IMR-90 (cell line): ENCODE data around the gene CAND2. TPM values are rescaled to one million over a fixed set of nuclear protein-coding genes. Genes with fewer than 3 reads are reported as not detected.

ENCODE experiments used
- ATAC-seq: fragments of 200-7000 bp; cut with Tn5 transposase; 2 replicates; pipeline ENCODE4 v1.9.1; 2020; ENCODE audit warnings: low read depth, mild to moderate bottlenecking, moderate library complexity
- BruUV-seq: library from RNA; stranded (reverse); fragments of 400-500 nt; replicated peaks from 2 replicates; lab custom pipeline; 2021; lab: Mats Ljungman, UMichigan
- CTCF ChIA-PET: fragments of 300-600 bp; formaldehyde crosslinking; extraction: SDS; loops from one replicate; lab custom pipeline; 2021; ENCODE audit warnings: antibody characterized with exemption; lab: Yijun Ruan, JAX
- POLR2A ChIA-PET: fragments of 300-600 bp; sonication (Branson Sonifier 250); formaldehyde crosslinking; loops from one replicate; lab custom pipeline; 2022; ENCODE audit warnings: antibody characterized with exemption; ENCODE audit not compliant: unreplicated experiment; lab: Charles Lee
- DNase-seq: peaks from one replicate; pipeline ENCODE4 v3.0.0; 2013
- H2AFZ ChIP-seq: replicated peaks from 2 replicates; pipeline ENCODE3; 2013; ENCODE audit warnings: low read length, mild to moderate bottlenecking; ENCODE audit not compliant: poor library complexity
- H2AK5ac ChIP-seq: 2 replicates; pipeline ENCODE4 v1.6.1; 2013; ENCODE audit warnings: low read depth, low read length, inconsistent platforms
- H2AK9ac ChIP-seq: replicated peaks from 2 replicates; pipeline ENCODE3; 2013; ENCODE audit warnings: mild to moderate bottlenecking, low read depth, low read length, moderate library complexity; ENCODE audit not compliant: poor library complexity
- H2BK120ac ChIP-seq: 2 replicates; pipeline ENCODE4 v1.6.1; 2013; ENCODE audit warnings: low read depth, low read length, inconsistent platforms
- H2BK15ac ChIP-seq: 3 replicates; pipeline ENCODE4 v1.6.1; 2013; ENCODE audit warnings: low read depth, low read length, inconsistent platforms
- H2BK20ac ChIP-seq: 2 replicates; pipeline ENCODE4 v1.6.1; 2013; ENCODE audit warnings: low read depth, mild to moderate bottlenecking, inconsistent platforms, low read length, moderate library complexity
- H2BK5ac ChIP-seq: 2 replicates; pipeline ENCODE4 v1.6.1; 2013; ENCODE audit warnings: mild to moderate bottlenecking, low read depth, low read length, inconsistent platforms; ENCODE audit not compliant: poor library complexity, severe bottlenecking
- H3K14ac ChIP-seq: replicated peaks from 2 replicates; pipeline ENCODE4 v1.6.1; 2013; ENCODE audit warnings: low read depth, low read length, inconsistent platforms
- H3K18ac ChIP-seq: 2 replicates; pipeline ENCODE4 v1.6.1; 2013; ENCODE audit warnings: low read depth, low read length, control low read depth
- H3K23ac ChIP-seq: 2 replicates; pipeline ENCODE4 v1.6.1; 2013; ENCODE audit warnings: low read depth, low read length, inconsistent platforms
- H3K27ac ChIP-seq: 2 replicates; pipeline ENCODE4 v1.5.1; 2013; ENCODE audit warnings: mild to moderate bottlenecking, control low read depth, low read length; ENCODE audit not compliant: insufficient read depth
- H3K27me3 ChIP-seq: 2 replicates; pipeline ENCODE4 v1.6.1; 2013; ENCODE audit warnings: low read length; ENCODE audit not compliant: control insufficient read depth, insufficient read depth
- H3K36me3 ChIP-seq: 2 replicates; pipeline ENCODE4 v1.6.1; 2013; ENCODE audit warnings: low read length, mixed read lengths; ENCODE audit not compliant: control insufficient read depth, insufficient read depth
- H3K4ac ChIP-seq: 2 replicates; pipeline ENCODE4 v1.6.1; 2013; ENCODE audit warnings: low read depth, low read length, inconsistent platforms
- H3K4me1 ChIP-seq: 2 replicates; pipeline ENCODE4 v1.6.1; 2013; ENCODE audit warnings: low read length, mixed read lengths; ENCODE audit not compliant: control insufficient read depth, insufficient read depth
- H3K4me2 ChIP-seq: 2 replicates; pipeline ENCODE4 v1.6.1; 2013; ENCODE audit warnings: low read depth, mild to moderate bottlenecking, control low read depth, low read length, moderate library complexity
- H3K4me3 ChIP-seq: 2 replicates; pipeline ENCODE4 v1.5.1; 2013; ENCODE audit warnings: low read depth, mild to moderate bottlenecking, control low read depth, low read length, moderate library complexity; ENCODE audit not compliant: insufficient read depth
- H3K56ac ChIP-seq: 2 replicates; pipeline ENCODE4 v1.6.1; 2013; ENCODE audit warnings: low read length, inconsistent platforms; ENCODE audit not compliant: insufficient read depth; ENCODE audit errors: extremely low read depth
- H3K79me1 ChIP-seq, 2 experiments: 2 replicates each; pipeline ENCODE4 v1.6.1; 2013; ENCODE audit warnings: low read length in 2 of 2, inconsistent platforms in 1 of 2, low read depth in 1 of 2
- H3K9ac ChIP-seq: 2 replicates; pipeline ENCODE4 v1.6.1; 2013; ENCODE audit warnings: low read depth, low read length, control low read depth
- H3K9me1 ChIP-seq: 2 replicates; pipeline ENCODE4 v1.6.1; 2013; ENCODE audit warnings: low read length, inconsistent platforms; ENCODE audit not compliant: insufficient read depth
- H3K9me3 ChIP-seq: 2 replicates; pipeline ENCODE4 v1.6.1; 2013; ENCODE audit warnings: low read length; ENCODE audit not compliant: control insufficient read depth, insufficient read depth
- H4K20me1 ChIP-seq: 2 replicates; pipeline ENCODE4 v1.6.1; 2013; ENCODE audit warnings: low read length, inconsistent platforms; ENCODE audit not compliant: insufficient read depth
- H4K5ac ChIP-seq: 2 replicates; pipeline ENCODE4 v1.6.1; 2013; ENCODE audit warnings: mild to moderate bottlenecking, low read depth, low read length, control low read depth
- H4K8ac ChIP-seq, 2 experiments: 2 replicates each; pipeline ENCODE4 v1.6.1; 2013; ENCODE audit warnings: low read depth in 2 of 2, low read length in 2 of 2, control low read depth in 1 of 2, inconsistent platforms in 1 of 2
- H4K91ac ChIP-seq: 2 replicates; pipeline ENCODE4 v1.6.1; 2013; ENCODE audit warnings: low read depth, low read length, inconsistent platforms; ENCODE audit not compliant: insufficient read depth
- USF2 ChIP-seq: fragments of 150-350 bp; IDR thresholded peaks from 2 replicates; pipeline ENCODE4 v1.6.1; 2017; ENCODE audit warnings: mild to moderate bottlenecking, antibody characterized with exemption, low read length, low read depth
- WGBS, 2 experiments: methylation state at CpG; one replicate each; pipeline versions ENCODE4 v1.1.5 to v1.1.7; 2013; ENCODE audit warnings: missing lambda C conversion rate in 2 of 2; ENCODE audit not compliant: insufficient read length in 1 of 2; ENCODE audit errors: extremely low coverage in 2 of 2; 5-methylcytosine and 5-hydroxymethylcytosine counted together
- dilution Hi-C: fragments of 300-500 bp; cut with HindIII; formaldehyde crosslinking; loops from one replicate; pipeline ENCODE4 v1.14.3; 2018; ENCODE audit warnings: low sequenced_read_pairs; ENCODE audit not compliant: unreplicated experiment
- in situ Hi-C: fragments of 300-500 bp; cut with MboI; formaldehyde crosslinking; loops from 3 replicates; pipeline ENCODE4 v1.14.3; 2019; ENCODE audit warnings: low sequenced_read_pairs, inconsistent platforms, mixed read lengths
- intact Hi-C: fragments of 100-400 bp; cut with micrococcal nuclease; formaldehyde crosslinking; loops from 2 replicates; pipeline ENCODE4 v1.10.0; 2022
- polyA plus RNA-seq, 3 experiments: library from polyadenylated mRNA; depleted of rRNA; stranded (reverse); fragments of >200 nt; gene quantifications; 2 replicates each; pipeline ENCODE4 v1.2.3, GENCODE V29; 2012; ENCODE audit warnings: low replicate concordance in 1 of 3
- total RNA-seq: library from RNA; depleted of rRNA; stranded (reverse); fragments of >200 nt; gene quantifications from 2 replicates; pipeline ENCODE4 v1.2.3, GENCODE V29; 2012

CAND2 gene
- total and polyA plus RNA-seq, 2 of the 4 experiments (the other 2 are of a cell fraction) = 2.9 to 4.9 TPM

- Histone ChIP-seq H3K4ac (peak overlapping the region; percentile 75), H3K56ac (no peak overlapping the region), H3K36me3 (no peaks in the 10 kb centered on the region), H3K4me1 (peaks cover 9% of the 10 kb centered on the region), H4K8ac (peak overlapping the region in 1 of 2 experiments; percentile 12; a peak in 1 of 4 replicates), H2BK20ac (peak overlapping the region; percentile 90), H4K20me1 (no peaks in the 10 kb centered on the region), H3K4me2 (no peak overlapping the region), H4K5ac (no peak overlapping the region; the same call in 1 of the 2 replicates), H2BK120ac (peak overlapping the region; percentile 39), H2AK9ac (no peak overlapping the region), H3K23ac (0 out of 2 replicates have a peak overlapping the region, but pooled peaks have one; percentile 51), H2BK5ac (no peak overlapping the region), H3K14ac (no peak overlapping the region), H4K91ac (peak overlapping the region; percentile 94), H2AK5ac (peak overlapping the region; percentile 84), H3K18ac (peak overlapping the region; percentile 62; the same call in 1 of the 2 replicates), H3K27me3 (no peaks in the 10 kb centered on the region), H3K4me3 (no peak overlapping the region), H2BK15ac (peak overlapping the region; percentile 85), H3K27ac (no peak overlapping the region), H3K79me1 (no peaks in the 10 kb centered on the region), H3K9me1 (peaks cover 8% of the 10 kb centered on the region), H2AFZ (no peak overlapping the region), H3K9ac (no peak overlapping the region), H3K9me3 (no peaks in the 10 kb centered on the region)
- in situ Hi-C loops = no loop called here
- no TSS peak for BruUV-seq
- ChIA-PET POLR2A (no interaction called here), CTCF (interaction anchor here (0.7 to 1.5 kb wide), 3 partner anchors 45 to 228 kb away, joined by 3 to 5 read pairs (median 4); no protein-coding TSS in a partner anchor)
- intact Hi-C loops = no loop called here
- ATAC-seq = no peak
- DNase-seq = no peak
- no peak for TF ChIP-seq USF2
- WGBS, 2 experiments = no CpG with 5 or more reads among the region's 8 CpGs
- dilution Hi-C loops = no loop called here
Measured at GRCh38 chr3:12764171-12764776, 32.2 kb upstream of the CAND2 start.
